IPS-20b (cell line): Measurements from ENCODE around the gene MLF2.

Experiments
- H3K27ac ChIP-seq: one replicate; pipeline ENCODE4 v1.5.1; 2013; ENCODE audit warnings: low read length
- H3K27me3 ChIP-seq: 2 replicates; pipeline ENCODE4 v1.6.1; 2013; ENCODE audit warnings: mild to moderate bottlenecking, low read length, inconsistent platforms; ENCODE audit not compliant: insufficient read depth
- H3K36me3 ChIP-seq: 2 replicates; pipeline ENCODE4 v1.6.1; 2013; ENCODE audit warnings: low read depth, mild to moderate bottlenecking, inconsistent platforms, low read length, moderate library complexity; ENCODE audit not compliant: insufficient read depth
- H3K4me1 ChIP-seq: 2 replicates; pipeline ENCODE4 v1.6.1; 2013; ENCODE audit warnings: mild to moderate bottlenecking, control low read depth, inconsistent platforms, low read length, moderate library complexity; ENCODE audit not compliant: insufficient read depth
- H3K4me3 ChIP-seq: 2 replicates; pipeline ENCODE4 v1.5.1; 2013; ENCODE audit warnings: mild to moderate bottlenecking, low read length, inconsistent platforms
- H3K9ac ChIP-seq: 2 replicates; pipeline ENCODE4 v1.6.1; 2013; ENCODE audit warnings: low read depth, mild to moderate bottlenecking, inconsistent platforms, low read length, moderate library complexity
- H3K9me3 ChIP-seq: 2 replicates; pipeline ENCODE4 v1.6.1; 2013; ENCODE audit warnings: mild to moderate bottlenecking, low read depth, low read length, inconsistent platforms; ENCODE audit not compliant: insufficient read depth

Gene MLF2

DNA sequence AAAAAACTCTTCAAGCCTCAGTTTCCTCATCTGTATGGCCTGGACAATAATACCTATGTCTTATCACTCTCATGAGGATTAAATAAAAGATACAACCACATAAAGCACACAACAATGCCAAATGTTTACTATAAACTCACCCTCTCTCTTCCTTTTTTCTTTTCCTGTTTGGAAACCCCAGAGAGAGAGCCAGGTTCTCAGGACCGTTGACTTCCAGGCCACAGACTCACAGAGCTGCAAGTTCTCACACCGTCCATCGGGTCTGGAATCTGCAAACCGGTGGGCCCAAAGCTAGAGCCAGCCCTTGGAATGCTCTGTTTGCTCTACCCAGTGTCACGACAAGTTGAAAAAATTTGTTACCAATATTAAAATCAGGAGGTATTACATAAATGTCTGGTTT, 31.8 kb upstream of the MLF2 start:
- Histone ChIP-seq H3K27me3 (no peaks in the 10 kb centered on the region), H3K9me3 (no peaks in the 10 kb centered on the region), H3K27ac (no peak overlapping the region), H3K9ac (no peak overlapping the region), H3K36me3 (no peaks in the 10 kb centered on the region), H3K4me1 (peaks cover 11% of the 10 kb centered on the region; the same call in 1 of the 2 replicates), H3K4me3 (no peak overlapping the region)

DNA sequence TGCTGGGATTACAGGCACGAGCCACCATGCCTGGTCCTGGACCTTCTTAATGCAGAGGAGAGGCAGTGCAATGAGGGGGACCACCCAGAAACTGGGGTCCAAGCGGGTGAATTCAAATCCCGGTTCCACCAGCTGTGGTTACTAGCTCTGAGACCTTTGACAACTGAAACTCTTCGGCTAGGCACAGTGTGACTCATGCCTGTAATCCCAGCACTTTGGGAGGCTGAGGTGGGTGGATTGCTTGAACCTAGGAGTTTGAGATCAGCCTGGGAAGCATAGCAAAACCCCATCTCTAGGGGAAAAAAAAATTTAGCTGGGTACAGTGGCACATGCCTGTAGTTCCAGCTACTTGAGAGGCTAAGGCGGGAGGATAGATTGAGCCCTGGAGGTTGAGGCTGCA, 31.4 kb upstream of the MLF2 start:
- H3K4me1 ChIP-seq: peaks cover 11% of the 10 kb centered on the region; the same call in 1 of the 2 replicates
- H3K36me3 ChIP-seq: no peaks in the 10 kb centered on the region
- no peaks in the 10 kb centered on the region for H3K27me3 ChIP-seq
- no peak overlapping the region for H3K9ac ChIP-seq
- no peaks in the 10 kb centered on the region for H3K9me3 ChIP-seq
- no peak overlapping the region for H3K4me3 ChIP-seq
- H3K27ac ChIP-seq: no peak overlapping the region

DNA sequence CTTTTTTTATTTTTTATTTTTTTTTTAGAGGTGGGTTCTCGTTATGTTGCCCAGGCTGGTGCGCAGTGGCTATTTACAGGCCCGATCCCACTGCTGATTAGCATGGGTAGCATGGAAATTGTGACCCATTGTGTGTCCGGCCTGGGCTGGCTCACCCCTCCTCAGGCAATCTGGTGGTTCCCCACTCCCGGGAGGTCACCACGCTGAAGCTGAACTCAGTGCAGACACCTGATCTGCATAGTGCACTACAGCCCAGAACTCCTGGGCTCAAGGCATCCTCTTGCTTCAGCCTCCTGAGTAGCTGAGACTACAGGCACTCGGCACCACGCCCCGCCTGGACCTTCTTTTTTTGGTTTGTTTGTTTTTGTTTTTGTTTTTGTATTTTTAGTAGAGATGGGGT, 30.9 kb upstream of the MLF2 start:
- no peaks in the 10 kb centered on the region for H3K36me3 ChIP-seq
- H3K27me3 ChIP-seq: no peaks in the 10 kb centered on the region
- no peak overlapping the region for H3K4me3 ChIP-seq
- no peaks in the 10 kb centered on the region for H3K9me3 ChIP-seq
- no peak overlapping the region for H3K9ac ChIP-seq
- no peak overlapping the region for H3K27ac ChIP-seq
- H3K4me1 ChIP-seq: peaks cover 11% of the 10 kb centered on the region; the same call in 1 of the 2 replicates

DNA sequence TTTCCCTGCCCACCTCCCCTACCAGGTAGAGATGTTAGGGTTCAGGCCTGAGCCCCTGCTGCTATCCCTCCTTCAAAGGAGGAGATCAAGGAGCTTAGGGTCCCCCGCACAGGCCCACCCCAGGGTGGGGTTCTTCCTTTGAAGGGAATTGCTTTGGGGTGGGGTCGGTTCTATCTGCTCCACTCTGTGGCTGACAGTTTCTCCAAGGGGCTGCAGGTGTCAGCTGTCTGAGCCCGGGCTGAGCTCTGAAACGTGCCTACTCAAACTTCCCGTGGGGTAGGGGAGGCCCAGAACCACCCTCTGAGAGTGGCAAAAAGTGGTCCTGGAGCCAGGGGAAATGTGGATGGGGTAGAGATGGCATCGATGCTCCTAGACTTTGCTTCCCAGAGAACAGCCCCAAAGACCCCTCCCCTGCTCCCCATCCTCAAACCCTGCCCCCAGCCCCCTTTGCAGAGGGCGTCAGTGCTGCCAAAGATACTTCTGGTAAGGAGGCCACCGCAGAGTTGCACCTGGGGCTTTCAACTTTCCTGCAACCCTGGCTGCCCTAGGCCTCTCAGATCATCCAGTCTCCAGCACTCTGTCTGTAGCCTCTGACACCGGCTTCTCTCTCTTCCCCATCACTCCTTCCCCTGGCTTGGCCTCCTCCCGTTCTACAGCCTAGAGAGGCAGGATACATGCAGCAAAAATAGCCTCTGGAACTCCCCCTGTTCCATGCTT, 30.1 kb upstream of the MLF2 start:
- H3K4me3 ChIP-seq: no peak overlapping the region
- no peak overlapping the region for H3K27ac ChIP-seq
- no peaks in the 10 kb centered on the region for H3K36me3 ChIP-seq
- H3K9me3 ChIP-seq: no peaks in the 10 kb centered on the region
- H3K9ac ChIP-seq: no peak overlapping the region
- peaks cover 11% of the 10 kb centered on the region; the same call in 1 of the 2 replicates for H3K4me1 ChIP-seq
- peaks cover 7% of the 10 kb centered on the region; the same call in 1 of the 2 replicates for H3K27me3 ChIP-seq

DNA sequence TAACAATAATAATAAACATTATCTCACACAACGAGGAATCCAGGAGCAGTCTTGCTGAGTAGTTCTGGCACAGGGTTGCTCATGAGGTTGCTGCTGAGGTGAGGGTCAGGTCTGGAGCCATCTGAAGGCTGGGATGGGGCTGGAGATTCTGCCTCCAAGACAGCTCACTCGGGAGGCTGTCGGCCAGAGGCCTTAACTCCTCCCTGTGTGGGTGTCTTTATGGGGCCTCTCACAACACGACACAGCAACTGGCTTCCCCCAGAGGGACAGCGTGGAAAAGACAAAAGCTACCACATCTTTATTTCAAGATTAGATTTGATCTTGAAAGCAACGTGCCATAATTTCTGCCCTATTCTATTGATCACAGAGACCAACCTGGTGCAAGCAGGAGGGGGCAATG, 29.2 kb upstream of the MLF2 start:
- peaks cover 12% of the 10 kb centered on the region; the same call in 1 of the 2 replicates for H3K4me1 ChIP-seq
- no peaks in the 10 kb centered on the region for H3K9me3 ChIP-seq
- peaks cover 16% of the 10 kb centered on the region for H3K27me3 ChIP-seq
- no peak overlapping the region for H3K4me3 ChIP-seq
- H3K9ac ChIP-seq: no peak overlapping the region
- H3K36me3 ChIP-seq: no peaks in the 10 kb centered on the region
- no peak overlapping the region for H3K27ac ChIP-seq

DNA sequence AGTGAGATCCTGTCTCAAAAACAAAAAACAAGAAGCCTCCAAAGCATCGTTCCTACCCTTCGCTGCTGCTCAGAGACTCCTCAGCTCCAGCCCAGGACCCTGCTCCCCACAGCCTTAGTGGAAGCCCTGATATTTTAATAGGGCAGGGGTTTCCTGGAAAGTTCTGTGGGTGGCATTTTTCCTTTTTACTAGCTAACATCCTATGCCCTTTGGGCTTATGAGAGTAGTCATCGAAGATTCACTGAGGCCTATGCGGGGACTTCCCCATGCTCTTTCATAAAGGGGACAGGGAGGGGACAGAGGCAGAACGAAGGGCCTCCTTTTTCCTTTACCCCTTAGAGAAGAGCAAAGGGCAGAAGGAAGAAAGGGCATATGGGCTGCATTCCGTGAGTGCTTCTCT, 27.6 kb upstream of the MLF2 start:
- no peak overlapping the region for H3K4me3 ChIP-seq
- peaks cover 4% of the 10 kb centered on the region; the same call in 1 of the 2 replicates for H3K4me1 ChIP-seq
- H3K27ac ChIP-seq: no peak overlapping the region
- H3K9ac ChIP-seq: no peak overlapping the region
- peaks cover 23% of the 10 kb centered on the region for H3K27me3 ChIP-seq
- no peaks in the 10 kb centered on the region for H3K9me3 ChIP-seq
- no peaks in the 10 kb centered on the region for H3K36me3 ChIP-seq

DNA sequence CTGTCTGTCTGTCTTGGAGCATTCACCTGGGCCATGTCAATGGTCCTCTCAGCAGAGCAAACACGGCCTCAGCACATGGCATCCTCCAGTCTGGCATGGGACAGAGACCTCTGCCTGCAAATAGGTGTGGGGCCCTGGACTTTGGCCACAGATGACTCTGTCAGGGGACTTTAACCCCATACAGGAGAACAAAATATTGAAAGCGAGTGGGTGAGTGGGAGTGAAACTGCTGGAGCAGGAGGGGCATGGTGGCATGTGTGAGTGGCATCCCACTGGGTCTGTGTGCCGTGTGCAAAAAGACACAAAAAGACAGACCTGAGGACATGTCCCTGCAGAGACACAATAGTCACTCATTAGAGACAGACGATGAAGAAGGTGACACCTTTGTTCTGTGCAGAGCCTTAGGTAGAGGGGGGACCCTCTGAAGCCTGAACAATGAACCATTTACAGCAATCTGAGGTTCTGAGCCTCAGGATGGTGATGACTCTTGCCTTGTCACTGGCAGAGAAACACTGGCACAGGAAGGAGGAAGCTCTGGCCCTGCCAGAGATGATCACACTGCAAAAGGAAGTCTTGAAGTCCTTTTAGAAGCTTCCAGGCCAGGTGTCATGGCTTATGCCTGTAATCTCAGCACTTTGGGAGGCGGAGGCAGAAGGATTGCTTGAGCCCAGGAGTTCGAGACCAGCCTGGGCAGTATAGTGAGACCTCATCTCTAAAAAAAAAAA, 26.9 kb upstream of the MLF2 start:
- no peaks in the 10 kb centered on the region for H3K9me3 ChIP-seq
- no peaks in the 10 kb centered on the region for H3K36me3 ChIP-seq
- peaks cover 26% of the 10 kb centered on the region for H3K27me3 ChIP-seq
- peaks cover 4% of the 10 kb centered on the region; the same call in 1 of the 2 replicates for H3K4me1 ChIP-seq
- no peak overlapping the region for H3K27ac ChIP-seq
- no peak overlapping the region for H3K9ac ChIP-seq
- H3K4me3 ChIP-seq: no peak overlapping the region

DNA sequence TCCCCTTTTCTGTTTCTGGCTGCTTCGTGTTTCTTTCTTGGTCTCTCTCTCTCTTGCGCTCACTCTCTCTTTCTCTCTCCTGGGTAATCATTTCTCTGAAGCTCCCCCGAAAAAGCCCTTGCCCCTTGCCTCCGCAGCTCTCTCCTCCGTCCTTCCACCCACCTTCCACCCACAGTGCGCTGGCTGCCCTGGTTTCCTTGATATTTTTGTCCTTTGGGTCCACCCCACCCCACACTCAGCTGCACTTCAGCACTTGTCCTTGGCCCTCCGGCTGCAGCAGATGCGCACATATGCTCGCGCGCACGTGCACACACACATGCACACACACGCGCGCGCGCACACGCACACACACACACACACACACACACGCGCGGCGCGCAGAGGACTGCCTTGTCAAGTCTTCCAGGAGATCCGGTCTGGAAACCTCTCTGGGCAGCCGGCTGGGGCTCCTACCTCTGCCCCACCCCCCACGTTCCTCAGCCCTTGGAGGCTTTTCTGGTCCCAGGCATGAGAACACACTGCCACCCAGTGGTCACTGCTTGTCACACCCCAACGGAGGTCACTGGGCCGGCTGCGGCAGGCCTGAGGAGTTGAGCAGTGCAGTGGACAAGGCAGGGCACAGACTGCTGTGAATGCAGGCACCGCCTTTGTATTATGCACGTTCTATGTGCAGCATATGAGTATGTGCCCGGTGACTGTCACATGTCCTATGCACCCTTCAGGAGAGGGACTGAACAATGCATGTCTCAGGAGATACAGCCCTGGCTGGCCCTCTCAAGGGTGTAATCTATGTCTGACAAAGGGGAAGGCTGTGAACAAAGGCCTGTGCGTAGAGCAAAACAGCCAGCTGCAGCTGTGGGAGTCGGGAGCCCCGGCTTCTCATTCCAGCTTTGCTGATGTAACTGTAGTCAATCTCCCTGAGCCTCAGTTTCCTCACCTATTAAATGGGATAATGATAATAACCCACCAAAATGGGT, 25.9 kb upstream of the MLF2 start:
- Histone ChIP-seq H3K4me3 (peak overlapping the region; percentile 76), H3K36me3 (no peaks in the 10 kb centered on the region), H3K9me3 (no peaks in the 10 kb centered on the region), H3K4me1 (peaks cover 4% of the 10 kb centered on the region; the same call in 1 of the 2 replicates), H3K27ac (no peak overlapping the region), H3K27me3 (peaks cover 36% of the 10 kb centered on the region), H3K9ac (peak overlapping the region; percentile 76; the same call in 1 of the 2 replicates)

DNA sequence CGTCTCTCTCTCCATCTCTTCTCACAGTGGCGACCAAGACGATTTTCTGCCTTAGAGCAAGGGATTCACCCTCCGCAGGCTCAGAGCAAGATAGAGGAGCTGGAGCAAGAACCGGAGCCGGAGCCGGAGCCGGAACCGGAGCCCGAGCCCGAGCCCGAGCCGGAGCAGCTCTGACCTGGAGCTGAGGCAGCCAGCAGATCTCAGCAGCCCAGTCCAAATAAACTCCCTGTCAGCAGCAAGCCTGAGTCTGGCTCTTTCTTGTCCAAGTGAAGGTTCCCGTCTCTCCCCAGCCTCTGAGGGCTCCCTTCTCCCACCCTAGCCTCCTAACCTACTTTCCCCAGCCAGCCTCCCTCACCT, 25.3 kb upstream of the MLF2 start:
- Histone ChIP-seq H3K9me3 (no peaks in the 10 kb centered on the region), H3K27me3 (peaks cover 43% of the 10 kb centered on the region), H3K36me3 (no peaks in the 10 kb centered on the region), H3K4me3 (peak overlapping the region; percentile 76), H3K27ac (no peak overlapping the region), H3K9ac (peak overlapping the region; percentile 76; the same call in 1 of the 2 replicates), H3K4me1 (peaks cover 4% of the 10 kb centered on the region; the same call in 1 of the 2 replicates)

DNA sequence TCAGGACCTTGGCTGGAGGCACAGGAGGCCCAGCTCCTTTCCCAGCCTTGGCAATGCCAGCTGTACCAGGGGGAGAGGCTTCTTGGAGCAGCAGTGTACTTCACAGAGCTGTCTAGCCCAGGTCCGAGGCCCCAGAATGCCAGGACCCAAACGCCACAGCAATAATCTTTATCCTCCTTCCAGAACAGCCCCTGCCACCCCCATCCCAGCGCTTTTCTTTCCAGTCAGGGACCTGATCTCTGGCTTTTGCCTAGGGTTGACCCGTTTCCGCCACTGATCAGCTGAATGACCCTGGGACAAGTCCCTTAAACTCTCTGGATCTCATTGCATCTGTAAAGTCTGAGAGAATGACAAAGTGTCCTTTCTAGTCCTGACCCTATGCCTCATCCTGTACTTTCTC, 24.4 kb upstream of the MLF2 start:
- Histone ChIP-seq H3K27me3 (peaks cover 51% of the 10 kb centered on the region), H3K4me3 (peak overlapping the region; percentile 76; the same call in 1 of the 2 replicates), H3K9me3 (no peaks in the 10 kb centered on the region), H3K36me3 (no peaks in the 10 kb centered on the region), H3K9ac (no peak overlapping the region), H3K4me1 (peaks cover 4% of the 10 kb centered on the region; the same call in 1 of the 2 replicates), H3K27ac (no peak overlapping the region)
